Astrocyte (in vitro differentiated cells and primary cell): Measurements from ENCODE around the gene POLE4. TPM values are rescaled to one million over a fixed set of nuclear protein-coding genes. Genes with fewer than 3 reads are reported as not detected.

Experiments used
- DNase-seq: peaks from one replicate; pipeline ENCODE4 v3.0.0-alpha.2; 2010; ENCODE audit warnings: low read depth
- FAIRE-seq: peaks from 2 replicates; lab custom pipeline; 2011; peaks lifted over from hg19 to GRCh38; lab: Jason Lieb, UNC
- H2AFZ ChIP-seq: 2 replicates; pipeline ENCODE4 v1.6.0; 2012; ENCODE audit warnings: low read depth, low read length, inconsistent platforms
- H3K27ac ChIP-seq: 2 replicates; pipeline ENCODE4 v1.5.1; 2011; ENCODE audit warnings: low read depth, low read length, inconsistent platforms
- H3K27me3 ChIP-seq: 2 replicates; pipeline ENCODE4 v1.6.0; 2011; ENCODE audit warnings: low read length, inconsistent platforms; ENCODE audit not compliant: insufficient read depth
- H3K36me3 ChIP-seq: 2 replicates; pipeline ENCODE4 v1.5.1; 2011; ENCODE audit warnings: low read length, inconsistent platforms; ENCODE audit not compliant: insufficient read depth
- H3K4me1 ChIP-seq: 2 replicates; pipeline ENCODE4 v1.5.1; 2011; ENCODE audit warnings: low read length, inconsistent platforms; ENCODE audit not compliant: insufficient read depth
- H3K4me2 ChIP-seq: 2 replicates; pipeline ENCODE4 v1.6.0; 2012; ENCODE audit warnings: low read length, inconsistent platforms
- H3K4me3 ChIP-seq: 2 replicates; pipeline ENCODE4 v1.5.1; 2011; ENCODE audit warnings: low read depth, mild to moderate bottlenecking, low read length, inconsistent platforms; ENCODE audit not compliant: insufficient read depth
- H3K79me2 ChIP-seq: 2 replicates; pipeline ENCODE4 v1.6.0; 2012; ENCODE audit warnings: mild to moderate bottlenecking, low read length, inconsistent platforms; ENCODE audit not compliant: insufficient read depth
- H3K9ac ChIP-seq: 2 replicates; pipeline ENCODE4 v1.6.0; 2012; ENCODE audit warnings: mild to moderate bottlenecking, low read length, inconsistent platforms
- H3K9me3 ChIP-seq: 2 replicates; pipeline ENCODE4 v1.5.1; 2012; ENCODE audit warnings: low read depth, mild to moderate bottlenecking, low read length, inconsistent platforms; ENCODE audit not compliant: insufficient read depth
- H4K20me1 ChIP-seq: 2 replicates; pipeline ENCODE4 v1.6.0; 2012; ENCODE audit warnings: low read length, inconsistent platforms; ENCODE audit not compliant: insufficient read depth
- H3K27ac Mint-ChIP-seq: one replicate; pipeline ENCODE4 v1.8.0; 2021; ENCODE audit warnings: mild to moderate bottlenecking, mixed read lengths; ENCODE audit not compliant: unreplicated experiment
- H3K27me3 Mint-ChIP-seq: one replicate; pipeline ENCODE4 v1.8.0; 2021; ENCODE audit warnings: low read depth, mixed read lengths; ENCODE audit not compliant: unreplicated experiment
- H3K36me3 Mint-ChIP-seq: one replicate; pipeline ENCODE4 v1.8.0; 2021; ENCODE audit warnings: low read depth, mixed read lengths; ENCODE audit not compliant: unreplicated experiment
- H3K4me1 Mint-ChIP-seq: one replicate; pipeline ENCODE4 v1.8.0; 2021; ENCODE audit warnings: low read depth, mixed read lengths; ENCODE audit not compliant: unreplicated experiment
- H3K4me3 Mint-ChIP-seq: one replicate; pipeline ENCODE4 v1.8.0; 2021; ENCODE audit warnings: mild to moderate bottlenecking, moderate library complexity, mixed read lengths; ENCODE audit not compliant: unreplicated experiment
- H3K9me3 Mint-ChIP-seq: one replicate; pipeline ENCODE4 v1.8.0; 2021; ENCODE audit warnings: mild to moderate bottlenecking, mixed read lengths; ENCODE audit not compliant: unreplicated experiment
- CTCF ChIP-seq: IDR thresholded peaks from 2 replicates; pipeline ENCODE4 v1.5.1; 2011; ENCODE audit warnings: low read depth, mild to moderate bottlenecking, inconsistent platforms, low read length, moderate library complexity; ENCODE audit not compliant: insufficient read depth
- EZH2 ChIP-seq: IDR thresholded peaks from 2 replicates; pipeline ENCODE4 v1.6.1; 2012; ENCODE audit warnings: mild to moderate bottlenecking, low read length, inconsistent platforms; ENCODE audit not compliant: insufficient read depth
- total RNA-seq: library from RNA; stranded (reverse); gene quantifications from 2 replicates; pipeline ENCODE4 v1.2.1, GENCODE V29; 2021

POLE4 gene
- total RNA-seq, 1 donor from 2014 or later, result 57.2 TPM

DNA sequence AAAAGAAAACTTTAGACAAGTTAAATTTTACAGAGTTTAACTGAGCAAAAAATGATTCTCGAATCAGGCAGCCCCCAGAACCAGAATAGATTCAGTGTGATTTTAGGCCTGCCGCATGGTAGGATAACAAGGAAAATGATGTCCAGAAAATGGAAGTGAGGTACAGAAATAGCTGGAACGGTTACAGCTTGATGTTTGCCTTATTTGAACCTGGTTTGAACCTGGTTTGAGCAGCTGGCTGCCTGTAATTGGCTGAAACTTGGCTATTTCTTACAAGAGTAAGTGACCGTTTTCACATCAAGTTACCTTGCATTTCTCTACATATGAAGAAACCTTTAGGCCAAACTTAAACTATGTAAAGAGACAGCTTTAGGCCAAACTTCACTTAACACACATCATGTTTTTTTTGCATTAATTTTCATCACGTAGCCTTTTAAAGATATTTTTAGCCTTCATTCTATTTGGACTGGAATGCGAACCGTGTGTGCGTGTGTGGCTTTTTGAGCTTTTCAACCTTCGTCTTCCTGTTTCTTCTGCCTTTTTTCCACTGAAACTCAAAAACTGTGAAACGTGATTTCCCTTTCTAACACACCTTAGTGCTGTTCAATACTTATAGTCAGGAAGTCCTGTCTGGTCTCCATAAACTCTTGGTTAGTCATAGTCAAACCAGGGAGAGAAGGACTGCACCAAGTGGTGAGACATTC lies 4.5 kb upstream of the POLE4 start:
- peaks cover 15% of the 10 kb centered on the region for H3K9me3 Mint-ChIP-seq
- no peak overlapping the region for H3K4me3 Mint-ChIP-seq
- H3K27me3 Mint-ChIP-seq, result no peaks in the 10 kb centered on the region
- Histone ChIP-seq H3K4me1 (peaks cover 5% of the 10 kb centered on the region), H3K79me2 (no peaks in the 10 kb centered on the region), H4K20me1 (no peaks in the 10 kb centered on the region), H2AFZ (no peak overlapping the region), H3K36me3 (no peaks in the 10 kb centered on the region), H3K27me3 (no peaks in the 10 kb centered on the region), H3K27ac (no peak overlapping the region), H3K9ac (no peak overlapping the region), H3K9me3 (peaks cover 2% of the 10 kb centered on the region), H3K4me2 (no peak overlapping the region), H3K4me3 (no peak overlapping the region)
- no peak for FAIRE-seq
- peaks cover 10% of the 10 kb centered on the region for H3K4me1 Mint-ChIP-seq
- TF ChIP-seq CTCF, result no peak
- no peak for TF ChIP-seq EZH2
- H3K27ac Mint-ChIP-seq, result no peak overlapping the region
- H3K36me3 Mint-ChIP-seq, result peaks cover 11% of the 10 kb centered on the region
- DNase-seq, result no peak

DNA sequence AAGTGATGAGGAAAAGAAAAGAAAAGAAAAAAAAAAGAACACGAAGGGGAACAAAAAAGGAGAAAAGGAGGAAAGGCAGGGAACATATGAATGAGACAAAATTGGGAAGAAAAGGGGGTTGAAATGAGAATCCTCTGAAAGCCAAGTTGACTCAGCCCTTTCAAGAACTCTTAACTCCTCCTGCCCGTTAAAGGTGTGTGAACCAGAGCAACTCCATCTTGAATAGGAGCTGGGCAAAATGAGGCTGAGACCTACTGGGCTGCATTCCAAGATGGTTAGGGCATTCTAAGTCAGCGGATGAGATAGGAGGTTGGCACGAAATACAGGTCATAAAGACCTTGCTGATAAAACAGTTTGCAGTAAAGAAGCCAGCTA lies 4.0 kb upstream of the POLE4 start:
- no peaks in the 10 kb centered on the region for H3K36me3 ChIP-seq
- H3K27me3 ChIP-seq, result no peaks in the 10 kb centered on the region
- H4K20me1 ChIP-seq, result no peaks in the 10 kb centered on the region
- Mint-ChIP-seq H3K4me1 (peaks cover 10% of the 10 kb centered on the region), H3K27me3 (no peaks in the 10 kb centered on the region), H3K27ac (no peak overlapping the region), H3K36me3 (peaks cover 15% of the 10 kb centered on the region), H3K4me3 (no peak overlapping the region), H3K9me3 (peaks cover 12% of the 10 kb centered on the region)
- peaks cover 9% of the 10 kb centered on the region for H3K4me1 ChIP-seq
- no peak overlapping the region for H3K27ac ChIP-seq
- no peak overlapping the region for H3K4me3 ChIP-seq
- no peak overlapping the region for H3K9ac ChIP-seq
- no peak overlapping the region for H3K4me2 ChIP-seq
- no peak overlapping the region for H2AFZ ChIP-seq
- no peak for DNase-seq
- peaks cover 2% of the 10 kb centered on the region for H3K9me3 ChIP-seq
- no peaks in the 10 kb centered on the region for H3K79me2 ChIP-seq
- TF ChIP-seq EZH2, result no peak
- no peak for TF ChIP-seq CTCF
- FAIRE-seq, result no peak

DNA sequence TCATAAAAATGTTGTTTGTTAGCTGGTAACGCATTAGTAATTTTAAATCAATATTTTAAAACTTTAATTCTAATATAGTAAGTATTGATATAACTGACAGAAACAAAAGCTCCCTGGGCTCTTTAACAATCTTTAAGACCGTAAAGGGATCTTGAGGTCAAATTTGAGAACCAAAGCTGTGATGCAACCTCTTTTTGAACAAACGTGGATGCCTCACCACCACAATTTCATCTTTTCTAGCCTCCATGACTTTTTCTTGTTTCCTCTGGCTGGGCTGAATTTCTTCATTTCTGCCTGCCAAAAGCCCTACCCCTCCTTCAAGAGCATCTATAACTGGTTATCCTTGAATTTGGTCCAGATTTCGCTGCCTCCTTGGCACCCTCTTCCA lies 563 bp upstream of the POLE4 start:
- H3K27ac ChIP-seq, result no peak overlapping the region
- peak overlapping the region; percentile 80 for H3K4me3 Mint-ChIP-seq
- peak overlapping the region; percentile 100 for H2AFZ ChIP-seq
- H3K36me3 ChIP-seq, result peaks cover 8% of the 10 kb centered on the region
- H3K36me3 Mint-ChIP-seq, result peaks cover 18% of the 10 kb centered on the region
- H3K9ac ChIP-seq, result peak overlapping the region; percentile 87
- FAIRE-seq, result no peak
- H3K9me3 Mint-ChIP-seq, result peaks cover 4% of the 10 kb centered on the region
- H3K4me3 ChIP-seq, result peak overlapping the region; percentile 74
- no peak for TF ChIP-seq EZH2
- TF ChIP-seq CTCF, result no peak
- peak overlapping the region; percentile 92 for H3K4me2 ChIP-seq
- no peaks in the 10 kb centered on the region for H3K9me3 ChIP-seq
- no peaks in the 10 kb centered on the region for H3K27me3 Mint-ChIP-seq
- no peaks in the 10 kb centered on the region for H3K27me3 ChIP-seq
- no peaks in the 10 kb centered on the region for H3K79me2 ChIP-seq
- no peak for DNase-seq
- H3K4me1 Mint-ChIP-seq, result peaks cover 10% of the 10 kb centered on the region
- H3K4me1 ChIP-seq, result peaks cover 9% of the 10 kb centered on the region
- no peaks in the 10 kb centered on the region for H4K20me1 ChIP-seq
- peak overlapping the region; percentile 77 for H3K27ac Mint-ChIP-seq
